Anterior cingulate cortex (tissue), 58 donors: Measurements from ENCODE around the gene FXYD5.

Source experiments
- DNase-seq, 58 donors: peaks; one replicate each; lab custom pipeline; 2025; lab: John Stamatoyannopoulos, UW

The FXYD5 gene

DNA sequence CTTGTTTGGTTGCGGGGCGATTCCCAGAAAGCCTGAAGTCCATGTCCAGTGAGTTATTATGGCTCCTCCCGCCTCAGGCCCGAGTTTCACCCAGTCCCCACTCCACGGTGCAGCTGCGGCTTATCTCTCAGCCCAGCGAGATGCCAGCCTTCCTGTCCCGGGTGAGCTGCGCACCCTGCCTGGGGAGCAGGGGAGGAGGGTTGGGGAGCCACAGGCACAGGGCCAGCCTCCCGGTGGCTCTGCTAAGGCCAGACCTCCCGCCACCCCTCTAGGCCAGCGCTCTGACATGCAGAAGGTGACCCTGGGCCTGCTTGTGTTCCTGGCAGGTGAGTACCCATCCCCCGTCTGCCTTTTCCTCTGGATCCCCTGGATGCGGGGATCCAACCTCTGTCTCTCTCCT is 35.4 kb upstream of the FXYD5 start:
- DNase-seq = no peak

DNA sequence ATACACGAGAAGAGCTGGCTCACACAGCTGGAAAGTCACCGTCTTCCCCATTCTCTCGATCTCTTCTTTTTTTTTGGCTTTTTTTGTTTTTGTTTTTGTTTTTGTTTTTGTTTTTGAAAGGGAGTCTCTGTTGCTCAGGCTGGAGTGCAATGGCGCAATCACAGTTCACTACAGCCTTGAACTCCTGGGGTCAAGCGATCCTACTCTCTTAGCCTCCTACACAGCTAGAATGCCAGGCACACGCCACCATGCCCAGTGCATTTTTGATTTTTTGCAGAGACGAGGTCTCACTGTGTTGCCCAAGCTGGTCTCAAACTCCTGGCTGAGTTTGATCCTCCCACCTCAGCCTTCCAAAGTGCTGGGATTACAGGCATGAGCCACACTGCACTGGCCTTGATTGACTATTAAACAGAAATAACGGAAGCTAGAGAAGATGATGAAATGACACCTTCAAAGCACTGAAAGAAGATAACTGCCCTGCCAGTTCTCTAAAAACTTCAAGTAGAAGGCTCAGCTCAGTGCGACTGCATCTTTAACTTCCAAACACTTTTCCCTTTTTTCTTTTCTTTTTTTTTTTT is 34.9 kb upstream of the FXYD5 start:
- DNase-seq = no peak

DNA sequence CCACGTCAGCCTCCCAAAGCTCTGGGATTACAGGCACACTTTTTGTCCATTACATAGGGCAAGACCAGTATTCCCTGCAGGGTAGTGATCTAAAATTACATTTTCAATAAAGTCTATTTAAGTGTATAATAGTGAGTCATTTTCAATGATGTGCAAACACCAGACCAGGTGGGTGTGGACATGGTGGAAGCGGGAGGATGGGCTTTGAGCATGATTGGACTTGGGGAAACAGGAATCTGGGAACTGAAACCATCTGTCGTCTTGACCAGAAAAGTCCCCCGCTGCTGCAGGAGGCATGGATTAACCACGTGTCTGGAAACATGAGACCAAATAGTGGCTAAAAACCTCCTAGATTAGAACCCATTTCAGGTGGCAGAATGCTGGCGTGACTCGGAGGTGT is 34.0 kb upstream of the FXYD5 start:
- DNase-seq = peak in 21 of 58 donors; percentile 17 to 63 (median 29)

DNA sequence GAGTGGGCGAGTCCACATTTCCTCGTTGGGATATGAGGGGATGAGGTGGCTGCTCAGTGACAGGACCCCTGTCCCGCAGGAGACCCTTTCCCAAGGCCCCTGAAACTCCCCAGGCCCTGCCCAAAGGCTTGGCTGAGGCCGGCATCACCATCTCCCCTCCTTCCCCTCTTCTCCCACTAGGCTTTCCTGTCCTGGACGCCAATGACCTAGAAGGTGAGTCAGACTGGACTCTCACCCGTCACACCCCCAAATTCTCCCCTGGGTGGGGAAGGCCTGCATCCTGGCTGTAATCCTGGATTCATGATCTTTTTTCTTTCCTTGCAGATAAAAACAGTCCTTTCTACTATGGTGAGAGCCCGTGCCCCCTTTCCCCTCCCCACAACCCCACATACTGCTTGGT is 33.6 kb upstream of the FXYD5 start:
- DNase-seq = no peak

DNA sequence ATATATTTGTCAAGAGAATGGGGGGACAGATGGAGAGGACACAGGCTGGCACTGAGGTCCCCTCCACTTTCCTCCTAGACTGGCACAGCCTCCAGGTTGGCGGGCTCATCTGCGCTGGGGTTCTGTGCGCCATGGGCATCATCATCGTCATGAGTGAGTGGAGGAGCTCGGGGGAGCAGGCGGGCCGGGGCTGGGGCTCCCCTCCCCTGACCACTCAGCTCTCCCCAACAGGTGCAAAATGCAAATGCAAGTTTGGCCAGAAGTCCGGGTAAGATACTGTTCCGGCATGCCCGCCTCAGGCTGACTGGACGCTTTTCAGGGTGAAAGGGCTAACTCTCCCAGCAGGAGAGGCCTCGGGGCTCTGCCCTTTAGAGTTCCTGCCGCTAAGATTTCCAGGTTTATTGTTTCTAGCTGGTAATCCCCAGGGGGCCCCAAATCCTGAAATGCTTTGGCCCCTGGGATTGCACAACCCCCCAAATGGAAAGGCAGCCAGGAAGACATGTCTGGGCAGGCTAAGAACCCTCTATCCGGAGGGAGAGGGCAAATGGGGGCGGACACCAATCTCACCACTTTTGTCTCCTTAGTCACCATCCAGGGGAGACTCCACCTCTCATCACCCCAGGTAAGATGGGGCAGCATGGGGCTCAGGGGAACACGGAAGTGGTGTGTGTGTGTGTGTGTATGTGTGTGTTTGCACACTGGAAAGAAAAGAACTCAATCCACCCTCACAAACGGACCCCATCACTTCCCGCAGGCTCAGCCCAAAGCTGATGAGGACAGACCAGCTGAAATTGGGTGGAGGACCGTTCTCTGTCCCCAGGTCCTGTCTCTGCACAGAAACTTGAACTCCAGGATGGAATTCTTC is 31.6 kb upstream of the FXYD5 start:
- no peak for DNase-seq

DNA sequence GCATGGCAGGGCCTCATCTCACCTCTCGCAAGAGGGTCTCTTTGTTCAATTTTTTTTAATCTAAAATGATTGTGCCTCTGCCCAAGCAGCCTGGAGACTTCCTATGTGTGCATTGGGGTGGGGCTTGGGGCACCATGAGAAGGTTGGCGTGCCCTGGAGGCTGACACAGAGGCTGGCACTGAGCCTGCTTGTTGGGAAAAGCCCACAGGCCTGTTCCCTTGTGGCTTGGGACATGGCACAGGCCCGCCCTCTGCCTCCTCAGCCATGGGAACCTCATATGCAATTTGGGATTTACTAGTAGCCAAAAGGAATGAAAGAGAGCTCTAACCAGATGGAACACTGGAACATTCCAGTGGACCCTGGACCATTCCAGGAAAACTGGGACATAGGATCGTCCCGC is 31.0 kb upstream of the FXYD5 start:
- peak in 17 of 58 donors; percentile 13 to 79 (median 43) for DNase-seq

DNA sequence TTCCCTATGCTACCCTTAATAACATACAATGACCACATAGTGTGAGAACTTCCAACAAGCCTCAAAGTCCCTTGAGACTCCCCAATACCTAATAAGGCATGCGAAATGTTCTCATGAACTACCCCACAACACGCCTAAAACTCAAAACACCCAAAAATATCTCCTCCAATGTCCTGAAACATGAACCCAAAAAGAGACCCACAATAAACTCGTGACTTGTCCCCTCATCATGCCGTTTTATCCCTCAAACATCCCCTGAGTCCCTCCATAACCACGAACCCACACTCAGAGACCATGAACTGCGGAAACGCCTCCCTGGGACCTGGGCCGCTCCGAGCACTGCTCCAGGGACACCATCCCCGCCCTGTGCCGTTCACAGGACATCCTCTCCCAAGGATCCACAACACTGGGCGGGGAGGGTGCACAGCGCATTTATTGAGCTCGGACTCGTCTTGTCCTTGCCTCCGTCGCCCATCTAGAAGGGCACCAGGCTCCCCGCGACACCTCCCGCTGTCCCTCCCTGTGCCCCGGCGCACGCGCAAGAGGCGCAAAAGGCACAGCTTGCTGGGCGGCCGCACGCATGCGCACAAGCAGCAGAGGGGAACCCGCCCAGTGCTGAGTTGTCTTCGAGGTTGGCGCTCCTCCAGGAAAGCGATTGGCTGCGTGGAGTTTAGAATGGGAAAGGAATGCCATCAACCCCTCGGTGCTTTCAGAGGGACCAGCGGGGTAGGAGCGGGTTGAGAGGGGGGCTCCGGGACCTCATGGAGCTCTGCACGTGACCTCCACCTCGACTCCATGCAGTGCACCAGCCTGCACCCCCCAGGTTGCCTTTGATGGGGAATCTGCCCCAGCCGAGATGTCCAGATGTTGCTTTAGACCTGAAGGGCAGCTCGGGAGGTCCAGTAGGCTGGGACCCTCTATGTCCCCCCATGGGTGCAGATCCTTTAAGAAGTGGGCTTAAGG is 30.2 kb upstream of the FXYD5 start:
- DNase-seq = peak; percentile 35 to 97 (median 93)

DNA sequence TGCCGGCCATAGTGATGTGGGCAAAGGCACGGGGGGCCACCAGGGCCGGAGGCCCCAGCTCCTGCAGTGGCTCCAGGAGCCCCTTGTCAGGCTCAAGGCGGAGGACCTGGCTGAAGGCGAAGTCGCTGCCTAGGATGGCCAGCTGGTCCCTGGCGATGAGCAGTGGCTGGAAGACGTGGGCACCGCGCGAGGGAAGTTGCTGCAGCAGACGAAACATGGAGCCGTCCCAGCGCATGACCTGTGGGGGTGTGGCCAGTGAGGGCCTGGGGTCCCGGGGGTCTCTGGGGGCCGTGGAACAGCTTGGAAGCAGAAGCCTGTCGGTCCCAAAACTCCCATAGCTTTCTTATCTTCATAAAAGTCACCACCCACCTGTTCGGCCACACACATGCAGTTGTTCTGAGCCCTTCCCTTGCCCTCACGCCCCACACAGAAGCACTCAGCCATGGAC is 29.2 kb upstream of the FXYD5 start:
- no peak for DNase-seq

DNA sequence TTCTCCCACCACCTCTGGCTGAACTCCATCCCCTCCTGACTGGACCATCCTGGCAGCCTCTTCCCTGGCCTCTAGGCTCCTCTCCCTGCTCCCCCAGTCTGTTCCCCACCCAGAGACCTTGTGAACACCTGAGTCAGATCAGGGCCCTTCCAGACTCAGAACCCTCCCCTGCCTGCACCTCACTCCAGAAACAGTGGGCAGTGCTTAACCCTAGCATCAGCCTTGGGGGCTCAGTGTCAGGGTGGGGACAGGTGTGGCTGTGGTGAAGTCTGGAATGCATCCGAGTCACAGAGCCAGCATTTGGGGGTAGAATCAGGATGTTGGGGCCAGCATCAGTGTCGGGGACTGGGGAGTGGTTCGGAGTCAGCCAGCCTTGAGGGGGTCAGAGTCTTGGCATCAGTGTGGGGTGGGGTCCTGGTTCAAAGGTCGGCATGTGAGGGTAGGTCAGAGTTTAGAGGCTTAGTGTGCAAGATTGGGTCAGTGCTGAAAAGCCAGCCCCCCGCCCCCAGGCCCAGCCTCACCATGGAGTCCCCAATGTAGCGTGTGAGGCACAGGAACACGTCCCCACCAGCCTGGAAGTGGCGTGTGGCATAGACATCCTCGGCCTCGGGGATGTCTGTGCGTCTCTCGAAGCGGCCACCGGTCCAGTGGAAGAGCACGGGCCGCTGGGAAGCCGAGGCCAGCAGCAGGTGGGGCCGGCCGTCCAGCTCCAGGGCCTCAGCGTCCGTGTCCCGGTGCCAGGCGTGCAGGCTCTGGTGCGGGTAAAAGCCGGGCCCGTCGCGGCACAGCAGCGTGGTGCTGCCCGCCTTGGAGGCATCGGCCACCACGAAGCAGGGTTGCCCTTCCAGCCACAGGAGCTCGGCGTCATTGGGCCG is 28.5 kb upstream of the FXYD5 start:
- no peak for DNase-seq

DNA sequence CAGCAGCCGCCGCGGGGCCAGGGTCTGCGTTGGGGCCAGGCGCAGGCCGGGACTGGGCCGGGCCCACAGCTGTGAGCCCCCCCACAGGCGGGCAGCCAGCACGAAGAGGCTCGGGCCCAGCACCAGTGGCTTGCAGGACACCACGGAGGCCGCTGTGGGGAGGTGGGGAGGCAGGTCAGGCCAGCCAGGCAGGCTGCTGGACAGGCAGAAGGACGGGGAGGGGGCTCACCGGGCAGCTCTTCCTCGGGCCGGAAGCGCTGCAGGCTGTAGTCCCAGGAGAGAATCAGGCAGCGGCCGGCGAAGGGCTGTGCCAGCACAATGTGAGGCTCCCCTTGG is 27.9 kb upstream of the FXYD5 start:
- peak in 39 of 58 donors; percentile 15 to 84 (median 58) for DNase-seq

DNA sequence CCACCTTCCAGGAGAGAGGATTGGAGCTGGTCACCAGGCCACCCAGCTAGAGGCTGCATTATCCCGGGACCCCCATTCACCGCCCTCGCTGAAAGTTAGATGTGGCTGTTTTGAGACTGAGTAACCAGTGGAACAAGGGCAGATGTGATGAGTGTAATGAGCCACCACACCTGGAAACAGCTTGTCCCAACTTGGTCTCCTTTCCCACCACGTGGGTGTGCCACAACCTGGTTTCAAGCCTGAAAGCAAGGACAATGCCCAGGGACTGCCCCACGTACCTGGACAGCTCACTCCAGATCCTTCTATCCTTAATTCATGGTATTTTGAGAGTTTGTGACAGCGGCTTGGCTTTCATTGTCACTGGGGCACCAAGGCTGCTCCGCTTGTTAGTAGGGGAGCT is 26.7 kb upstream of the FXYD5 start:
- no peak for DNase-seq

DNA sequence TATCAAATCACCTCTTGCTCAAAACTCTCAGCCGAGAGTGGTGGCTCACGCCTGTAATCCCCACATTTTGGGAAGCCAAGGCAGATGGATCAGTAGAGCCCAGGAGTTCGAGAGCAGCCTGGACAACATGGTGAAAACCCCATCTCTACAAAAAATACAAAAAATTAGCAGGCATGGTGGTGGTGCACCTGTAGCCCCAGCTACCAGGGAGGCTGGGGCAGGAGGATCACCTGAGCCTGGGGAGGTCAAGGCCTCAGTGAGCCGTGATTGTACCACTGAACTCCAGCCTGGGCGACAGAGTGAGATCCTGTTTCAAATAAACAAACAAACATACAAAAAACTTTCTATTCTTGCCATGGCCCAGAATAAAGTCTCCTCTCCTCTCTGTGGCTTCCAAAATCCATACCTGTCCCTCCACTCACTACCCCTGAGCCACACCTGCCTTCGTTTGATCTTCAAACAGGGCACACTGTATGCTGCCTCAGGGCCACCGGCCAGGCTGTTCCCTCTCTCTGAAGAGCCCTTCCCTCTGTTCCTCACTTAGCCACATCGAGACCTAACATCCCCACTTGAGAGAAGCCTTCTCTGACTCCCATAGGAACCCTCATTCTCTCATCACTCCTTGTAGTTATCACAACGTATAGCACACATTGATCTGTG is 26.0 kb upstream of the FXYD5 start:
- DNase-seq = no peak

DNA sequence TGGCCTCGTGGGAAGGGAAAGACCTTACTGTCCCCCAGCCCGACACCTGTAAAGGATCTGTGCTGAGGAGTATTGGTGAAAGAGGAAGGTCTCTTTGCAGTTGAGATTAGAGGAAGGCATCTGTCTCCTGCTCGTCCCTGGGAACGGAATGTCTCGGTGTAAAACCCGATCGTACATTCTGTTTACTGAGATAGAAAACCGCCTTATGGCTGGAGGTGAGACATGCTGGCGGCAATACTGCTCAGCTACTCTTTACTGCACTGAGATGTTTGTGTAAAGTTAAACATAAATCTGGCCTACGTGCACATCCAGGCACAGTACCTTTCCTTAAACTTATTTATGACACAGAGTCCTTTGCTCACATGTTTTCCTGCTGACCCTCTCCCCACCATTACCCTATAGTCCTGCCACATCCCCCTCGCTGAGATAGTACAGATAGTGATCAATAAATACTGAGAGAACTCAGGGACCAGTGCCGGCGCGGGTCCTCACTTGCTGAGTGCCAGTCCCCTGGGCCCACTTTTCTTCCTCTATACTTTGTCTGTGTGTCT is 24.7 kb upstream of the FXYD5 start:
- DNase-seq = peak in 3 of 58 donors; percentile 34 to 43 (median 35)

DNA sequence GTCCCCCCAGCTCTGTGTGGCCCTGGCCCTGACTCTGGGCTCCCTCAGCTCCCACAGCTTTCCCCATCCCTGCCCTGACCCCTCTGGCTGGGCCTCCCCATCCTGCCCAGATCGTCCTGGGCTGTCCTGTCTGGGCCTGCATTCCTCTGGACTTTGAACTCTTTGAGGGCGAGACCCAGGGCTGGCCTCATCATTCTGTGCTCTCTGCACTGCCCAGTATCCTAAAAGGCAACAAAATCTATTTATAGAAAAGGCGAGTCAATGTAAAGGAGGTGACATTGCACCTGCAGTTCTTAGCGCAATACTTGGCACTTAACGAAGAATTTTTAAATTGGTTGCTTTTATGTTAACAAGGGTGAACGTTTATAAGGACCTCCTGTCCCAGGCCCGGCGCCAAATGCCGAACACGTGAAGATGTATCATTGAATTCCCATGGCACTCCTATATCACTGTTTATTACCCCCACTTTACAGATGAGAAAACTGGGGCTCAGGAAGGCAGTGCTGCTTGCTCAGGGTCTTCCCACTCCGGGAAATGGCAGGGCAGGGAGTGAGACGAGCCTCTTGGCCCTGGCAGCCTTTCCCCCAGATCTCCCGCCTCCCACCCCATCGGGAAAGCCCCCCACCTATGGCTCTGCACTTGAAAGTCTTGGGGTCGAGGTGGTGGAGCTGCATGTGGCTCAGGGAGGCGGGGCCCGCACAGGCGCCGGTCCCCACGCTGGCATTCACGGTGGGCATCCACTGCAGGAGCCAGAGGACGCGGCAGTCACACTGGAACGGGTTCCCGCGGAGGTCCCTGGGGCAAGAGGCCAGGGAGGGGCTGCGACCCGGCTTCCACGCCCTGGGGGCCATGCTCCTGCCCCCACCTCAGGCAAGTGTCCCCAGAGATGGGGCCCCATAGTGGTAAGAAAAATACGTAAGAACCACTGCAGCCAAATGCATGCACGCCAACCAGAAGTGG is 23.5 kb upstream of the FXYD5 start:
- no peak for DNase-seq

DNA sequence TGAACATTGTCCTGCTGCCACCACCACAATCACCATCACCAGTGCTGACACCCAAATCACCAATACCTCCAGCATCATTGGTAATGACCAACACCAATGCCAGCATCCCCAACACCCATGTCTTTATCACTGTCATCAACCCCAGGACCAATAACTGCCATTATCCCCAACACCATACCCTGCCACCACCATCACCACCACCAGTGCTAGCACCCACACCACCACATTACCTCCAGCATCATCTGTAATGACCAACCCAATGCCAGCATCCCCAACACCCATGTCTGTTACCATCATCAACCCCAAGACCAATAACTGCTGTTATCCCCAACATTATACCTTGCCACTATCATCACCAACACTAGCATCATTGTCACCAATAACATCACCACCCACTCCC is 22.3 kb upstream of the FXYD5 start:
- no peak for DNase-seq

DNA sequence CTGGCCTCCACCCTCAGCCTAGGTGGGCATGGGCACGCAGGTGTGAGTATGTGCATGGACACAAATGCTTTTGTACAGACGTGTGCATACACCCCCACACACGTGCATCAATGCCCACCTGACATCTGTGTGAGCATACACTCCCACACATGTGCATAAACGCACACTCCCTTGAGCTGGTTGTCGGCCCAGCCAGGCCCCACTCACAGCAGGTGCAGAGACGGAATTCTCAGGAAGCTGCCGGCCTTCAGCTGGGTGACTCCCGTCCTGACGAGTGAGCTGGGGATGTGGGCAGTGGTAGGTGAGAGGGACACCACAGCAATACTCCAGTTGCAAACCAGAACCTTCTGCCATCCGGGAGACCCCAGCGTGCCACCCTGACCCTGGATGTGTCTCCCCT is 20.7 kb upstream of the FXYD5 start:
- peak in 4 of 58 donors; percentile 13 to 21 (median 20) for DNase-seq

DNA sequence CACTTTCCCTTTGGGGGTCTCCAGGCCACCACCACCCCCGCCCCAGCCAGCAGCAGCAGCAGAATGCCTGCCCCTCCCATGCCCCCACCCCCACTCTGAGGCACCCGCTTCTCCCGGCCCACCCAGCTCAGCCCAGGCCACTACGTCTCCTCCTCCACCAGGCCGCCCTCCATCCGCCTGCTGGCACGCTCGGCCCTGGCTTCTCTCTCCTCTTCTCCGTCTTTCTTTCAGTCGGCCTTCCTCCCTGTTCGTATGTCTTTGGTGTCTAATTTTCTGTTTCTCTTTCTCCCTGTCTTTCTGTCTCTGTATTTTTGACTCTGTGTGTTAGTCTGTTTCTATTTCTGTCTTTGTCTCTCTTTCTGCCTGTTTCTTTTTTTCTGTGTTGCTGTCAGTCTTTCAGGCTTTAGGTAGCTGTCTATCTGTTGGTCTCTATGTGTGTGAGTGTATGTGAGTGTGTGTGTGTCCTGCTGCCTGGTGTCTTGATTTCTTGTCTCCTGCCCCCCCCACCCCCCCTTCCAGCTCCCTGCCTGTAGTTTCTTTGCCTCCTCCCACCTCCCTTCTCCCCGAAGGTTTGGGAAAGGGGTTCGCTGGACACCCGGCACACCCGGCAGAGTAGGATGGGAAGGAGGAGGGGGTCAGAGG is 19.8 kb upstream of the FXYD5 start, which contains the start of gene LGI4:
LGI4 (minus strand) TSS at position 459 of the 642 bp plus-strand sequence; CDS start at position 80, 379 bp downstream.
- peak in 8 of 58 donors; percentile 23 to 69 (median 36) for DNase-seq
